HepG2 (cell line): ENCODE measurements around the gene ZKSCAN3. TPM values are rescaled to one million over a fixed set of nuclear protein-coding genes. Genes with fewer than 3 reads are reported as not detected.
"Not testable (repeated sequence)": the region's sequence is repeated elsewhere in the genome, so short reads cannot be mapped to it uniquely, and the experiment has no call there.

ENCODE experiments used
- ATAC-seq: fragments of 200-7000 bp; cut with Tn5 transposase; 3 replicates; pipeline ENCODE4 v1.9.1; 2020; ENCODE audit warnings: mild to moderate bottlenecking, moderate library complexity
- BruUV-seq: library from RNA; stranded (reverse); fragments of 400-500 nt; replicated peaks from 2 replicates; lab custom pipeline; 2021; lab: Mats Ljungman, UMichigan
- CTCF ChIA-PET: fragments of 300-600 bp; formaldehyde crosslinking; extraction: SDS; loops from one replicate; lab custom pipeline; 2021; ENCODE audit warnings: low total read pairs, inconsistent platforms, low intra/inter-chr PET ratio; lab: Yijun Ruan, JAX
- POLR2A ChIA-PET: fragments of 350-600 bp; sonication (Branson Sonifier 250); formaldehyde crosslinking; loops from one replicate; lab custom pipeline; 2020; ENCODE audit warnings: antibody characterized with exemption, inconsistent platforms; lab: Yijun Ruan, JAX
- DNase-seq: peaks from one replicate; pipeline ENCODE4 v3.0.0-alpha.2; 2015; ENCODE audit warnings: low spot score
- FAIRE-seq: peaks from 3 replicates; lab custom pipeline; 2011; peaks lifted over from hg19 to GRCh38; lab: Jason Lieb, UNC
- H2AFZ ChIP-seq: one replicate; pipeline ENCODE4 v1.6.1; 2011; ENCODE audit warnings: low read length, inconsistent platforms
- H3K27ac ChIP-seq: fragments of 300-600 bp; 3 replicates; pipeline ENCODE4 v1.8.0; 2011; ENCODE audit warnings: mixed run types, mild to moderate bottlenecking, mixed read lengths, low read length, inconsistent platforms; ENCODE audit not compliant: insufficient read depth; ENCODE audit errors: extremely low read length
- H3K27me3 ChIP-seq, 2 experiments: fragments of 200-600 bp in 1 of 2; 2 replicates in 1 of 2; 3 replicates in 1 of 2; pipeline versions ENCODE4 v1.6.0 to v1.8.0; 2011; ENCODE audit warnings: low read length in 2 of 2, mild to moderate bottlenecking in 2 of 2, moderate library complexity in 2 of 2, inconsistent platforms in 1 of 2; ENCODE audit not compliant: insufficient read depth in 2 of 2, control insufficient read depth in 1 of 2
- H3K36me3 ChIP-seq, 2 experiments: fragments of 200-600 bp in 1 of 2; replicated peaks in 1 of 2; 2 replicates in 1 of 2; 3 replicates in 1 of 2; pipeline versions ENCODE4 v1.5.1 to v1.8.0; 2011; ENCODE audit warnings: low read length in 2 of 2, inconsistent platforms in 1 of 2; ENCODE audit not compliant: insufficient read depth in 2 of 2, control insufficient read depth in 1 of 2
- H3K4me1 ChIP-seq: 2 replicates; pipeline ENCODE4 v1.5.1; 2012; ENCODE audit warnings: low read length, inconsistent platforms; ENCODE audit not compliant: insufficient read depth
- H3K4me2 ChIP-seq: 2 replicates; pipeline ENCODE4 v1.6.0; 2011; ENCODE audit warnings: low read depth, low read length, inconsistent platforms
- H3K4me3 ChIP-seq, 3 experiments: fragments of 200-600 bp in 1 of 3; sonication (generic), shearing (Covaris generic) in 1 of 3; replicated peaks in 1 of 3; 2 replicates each; pipeline ENCODE4 v1.5.1; 2011 to 2016; ENCODE audit warnings: low read length in 3 of 3, inconsistent platforms in 2 of 3, low read depth in 2 of 3, mild to moderate bottlenecking in 2 of 3, control low read depth in 1 of 3, mixed read lengths in 1 of 3; ENCODE audit not compliant: insufficient read depth in 1 of 3
- H3K79me2 ChIP-seq: one replicate; pipeline ENCODE4 v1.6.1; 2011; ENCODE audit warnings: low read length, inconsistent platforms; ENCODE audit not compliant: insufficient read depth
- H3K9ac ChIP-seq: 2 replicates; pipeline ENCODE4 v1.6.0; 2011; ENCODE audit warnings: mild to moderate bottlenecking, low read depth, low read length, inconsistent platforms; ENCODE audit not compliant: insufficient read depth
- H3K9me3 ChIP-seq: 2 replicates; pipeline ENCODE4 v1.5.1; 2012; ENCODE audit warnings: mild to moderate bottlenecking, low read length
- H4K20me1 ChIP-seq: 2 replicates; pipeline ENCODE4 v1.6.0; 2011; ENCODE audit warnings: inconsistent platforms, mild to moderate bottlenecking, low read length, moderate library complexity; ENCODE audit not compliant: insufficient read depth
- ADNP ChIP-seq: sonication (generic); formaldehyde crosslinking; IDR thresholded peaks from 2 replicates; pipeline ENCODE4 v1.4.0; 2020; ENCODE audit warnings: missing genetic modification reagents
- NFE2L2 ChIP-seq: fragments of 150-350 bp; IDR thresholded peaks from 2 replicates; pipeline ENCODE4 v1.6.1; 2014; ENCODE audit warnings: low read length
- NFIB ChIP-seq: sonication (generic); formaldehyde crosslinking; IDR thresholded peaks from 2 replicates; pipeline ENCODE4 v1.9.0; 2021; ENCODE audit warnings: missing genetic modification reagents, mild to moderate bottlenecking, borderline replicate concordance
- SALL1 ChIP-seq: sonication (generic); formaldehyde crosslinking; IDR thresholded peaks from 2 replicates; pipeline ENCODE4 v1.8.0; 2022; ENCODE audit warnings: mild to moderate bottlenecking, missing genetic modification reagents
- STAG1 ChIP-seq: sonication (generic); formaldehyde crosslinking; IDR thresholded peaks from 2 replicates; pipeline ENCODE4 v1.4.0; 2020; ENCODE audit warnings: missing genetic modification reagents
- ZNF891 ChIP-seq: sonication (generic); formaldehyde crosslinking; IDR thresholded peaks from 2 replicates; pipeline ENCODE4 v1.5.0; 2020; ENCODE audit warnings: mild to moderate bottlenecking, missing genetic modification reagents
- WGBS: methylation state at CpG from one replicate; pipeline ENCODE4 v1.1.6; 2017; ENCODE audit warnings: low lambda C conversion rate; 5-methylcytosine and 5-hydroxymethylcytosine counted together
- in situ Hi-C: cut with HindIII; loops from 2 replicates; pipeline ENCODE4 v1.10.0; 2017; ENCODE audit warnings: low pct_unique_long_range_greater_than_20kb; ENCODE audit not compliant: extremely low pct_ligation_motif_present
- intact Hi-C: fragments of 100-400 bp; cut with micrococcal nuclease; formaldehyde crosslinking; loops from one replicate; pipeline ENCODE4 v1.10.0; 2022; ENCODE audit not compliant: unreplicated experiment
- polyA plus RNA-seq, 8 experiments: library from polyadenylated mRNA; depleted of rRNA in 3 of 8; stranded (reverse) in 7 of 8; unstranded in 1 of 8; fragments of >200 nt; fragmentation: Illumina TruSeq in 4 of 8; extraction: Trizol in 4 of 8; gene quantifications; 2 replicates each; pipeline versions ENCODE4 v1.2.1 to v1.2.3, GENCODE V29; 2011 to 2016; ENCODE audit warnings: low read depth in 4 of 8, missing spikeins in 1 of 8, mixed read lengths in 1 of 8; ENCODE audit not compliant: insufficient read depth in 1 of 8
- total RNA-seq, 5 experiments: library from RNA; depleted of rRNA; stranded (reverse); fragments of >200 nt; fragmentation: Illumina TruSeq; extraction: Trizol; gene quantifications; 2 replicates each; pipeline ENCODE4 v1.2.3, GENCODE V29; 2016; ENCODE audit warnings: low read depth in 1 of 5
- TF ChIP-seq, protein P1 (sequence below): sonication (generic); formaldehyde crosslinking; IDR thresholded peaks from 2 replicates; pipeline ENCODE4 v1.5.0; 2020; ENCODE audit warnings: missing genetic modification reagents, mild to moderate bottlenecking, borderline replicate concordance

ZKSCAN3 gene
- total and polyA plus RNA-seq, 2 of the 13 experiments (the other 11 are each of a cell fraction or from before 2014, with no cell fraction given), result 3.3 to 7.4 TPM

- peaks cover 10% of the 10 kb centered on the region for H3K79me2 ChIP-seq
- H3K4me3 ChIP-seq, result peak overlapping the region in 1 of 3 experiments; percentile 82; a peak in 1 of 6 replicates
- H3K9ac ChIP-seq, result peak overlapping the region; percentile 75; the same call in 1 of the 2 replicates
- H3K4me1 ChIP-seq, result peaks cover 27% of the 10 kb centered on the region
- H3K27me3 ChIP-seq, result no peaks in the 10 kb centered on the region; a peak in 1 of 5 replicates
- no peak for DNase-seq
- peak overlapping the region; percentile 80 for H3K4me2 ChIP-seq
- H3K36me3 ChIP-seq, result no peaks in the 10 kb centered on the region
- CTCF ChIA-PET, result interaction anchor here (0.7 to 1.6 kb wide), 4 partner anchors 75 to 328 kb away, joined by 3 to 13 read pairs (median 3); partner anchors contain the start of gene PGBD1
- WGBS, result 79% methylated on average over 7 of the region's 7 CpGs
- peak overlapping the region; percentile 75 for H3K27ac ChIP-seq
- TF ChIP-seq SALL1 (CRISPR knock-in tag) (no peak), ZNF891 (CRISPR knock-in tag) (0 out of 2 replicates have a peak, but pooled peaks have one; percentile 47)
- TF ChIP-seq, protein P1, sequence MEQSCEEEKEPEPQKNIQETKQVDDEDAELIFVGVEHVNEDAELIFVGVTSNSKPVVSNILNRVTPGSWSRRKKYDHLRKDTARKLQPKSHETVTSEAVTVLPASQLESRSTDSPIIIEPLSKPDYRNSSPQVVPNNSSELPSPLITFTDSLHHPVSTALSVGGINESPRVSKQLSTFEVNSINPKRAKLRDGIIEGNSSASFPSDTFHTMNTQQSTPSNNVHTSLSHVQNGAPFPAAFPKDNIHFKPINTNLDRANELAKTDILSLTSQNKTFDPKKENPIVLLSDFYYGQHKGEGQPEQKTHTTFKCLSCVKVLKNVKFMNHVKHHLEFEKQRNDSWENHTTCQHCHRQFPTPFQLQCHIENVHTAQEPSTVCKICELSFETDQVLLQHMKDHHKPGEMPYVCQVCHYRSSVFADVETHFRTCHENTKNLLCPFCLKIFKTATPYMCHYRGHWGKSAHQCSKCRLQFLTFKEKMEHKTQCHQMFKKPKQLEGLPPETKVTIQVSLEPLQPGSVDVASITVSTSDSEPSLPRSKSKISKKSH, result 0 out of 2 replicates have a peak, but pooled peaks have one; percentile 49
- TF ChIP-seq, all 625 proteins: peak for 2
- no peaks in the 10 kb centered on the region for H3K9me3 ChIP-seq
- POLR2A ChIA-PET, result interaction anchor here (0.8 to 3.8 kb wide), 24 partner anchors 9 to 546 kb away, joined by 3 to 35 read pairs (median 7); partner anchors contain the start of genes PGBD1, ZKSCAN4, ZKSCAN8 and ZSCAN16
- no peak overlapping the region for H2AFZ ChIP-seq
- no peak for ATAC-seq
- FAIRE-seq, result no peak
- H4K20me1 ChIP-seq, result no peaks in the 10 kb centered on the region
- in situ Hi-C loops, result loop anchor here (5.0 kb wide), 1 partner anchor 224 kb away; no protein-coding TSS in a partner anchor
- BruUV-seq, result no TSS peak
- intact Hi-C loops, result loop anchor here (1.0 to 2.0 kb wide), 7 partner anchors 26 to 222 kb away; partner anchors contain the start of genes PGBD1, ZKSCAN4, ZKSCAN8 and ZSCAN26
Measured at GRCh38 chr6:28356666-28357020, 6.9 kb downstream of the ZKSCAN3 start.

GRCh38 chr6:28357036-28357435 is 7.3 kb downstream of the ZKSCAN3 start:
- no peak for FAIRE-seq
- Histone ChIP-seq H3K79me2 (peaks cover 6% of the 10 kb centered on the region), H3K9me3 (no peaks in the 10 kb centered on the region), H3K27me3 (no peaks in the 10 kb centered on the region; a peak in 1 of 5 replicates), H3K4me3 (no peak overlapping the region), H4K20me1 (no peaks in the 10 kb centered on the region), H3K9ac (no peak overlapping the region), H3K4me2 (no peak overlapping the region), H3K4me1 (peaks cover 24% of the 10 kb centered on the region), H2AFZ (no peak overlapping the region), H3K27ac (no peak overlapping the region), H3K36me3 (0 out of 5 replicates have a peak, but pooled peaks cover 0 to 1% of the 10 kb centered on the region in 2 experiments)
- POLR2A ChIA-PET, result interaction anchor here (1.6 to 3.8 kb wide), 6 partner anchors 21 to 220 kb away, joined by 7 to 35 read pairs (median 17); partner anchors contain the start of genes ZKSCAN4, ZSCAN26 and ZSCAN31
- WGBS, result 91% methylated on average over 6 of the region's 6 CpGs
- no peak for TF ChIP-seq NFIB (CRISPR knock-in tag)
- TF ChIP-seq STAG1 (CRISPR knock-in tag), result no peak
- peak; percentile 78 for TF ChIP-seq NFE2L2
- no peak for TF ChIP-seq ADNP (CRISPR knock-in tag)
- no peak for DNase-seq
- intact Hi-C loops (loop anchor here (2.0 kb wide), 2 partner anchors 26 to 132 kb away; partner anchors contain the start of gene ZSCAN9), in situ Hi-C loops (loop anchor here (5.0 kb wide), 1 partner anchor 225 kb away; no protein-coding TSS in a partner anchor)
- BruUV-seq, result no TSS peak
- ATAC-seq, result no peak
- CTCF ChIA-PET, result interaction anchor here (1.6 kb wide), 1 partner anchor 223 kb away, joined by 13 read pairs; no protein-coding TSS in a partner anchor

GRCh38 chr6:28359562-28359961 is 9.8 kb downstream of the ZKSCAN3 start:
- H4K20me1 ChIP-seq, H3K4me3 ChIP-seq, H3K9ac ChIP-seq, ATAC-seq, H3K4me2 ChIP-seq, BruUV-seq, FAIRE-seq, H3K79me2 ChIP-seq, CTCF ChIA-PET, POLR2A ChIA-PET, DNase-seq, H2AFZ ChIP-seq, H3K27me3 ChIP-seq, intact Hi-C loops, H3K9me3 ChIP-seq, H3K27ac ChIP-seq: not testable (repeated sequence)
- Histone ChIP-seq H3K4me1 (peaks cover 23% of the 10 kb centered on the region), H3K36me3 (peaks cover 4 to 11% of the 10 kb centered on the region in 2 experiments; a peak in 3 of 5 replicates)
- 96% methylated on average over 15 of the region's 16 CpGs for WGBS
- in situ Hi-C loops, result loop anchor here (5.0 kb wide), 1 partner anchor 227 kb away; no protein-coding TSS in a partner anchor
